ENCODE data around the gene PPARA.

DNA sequence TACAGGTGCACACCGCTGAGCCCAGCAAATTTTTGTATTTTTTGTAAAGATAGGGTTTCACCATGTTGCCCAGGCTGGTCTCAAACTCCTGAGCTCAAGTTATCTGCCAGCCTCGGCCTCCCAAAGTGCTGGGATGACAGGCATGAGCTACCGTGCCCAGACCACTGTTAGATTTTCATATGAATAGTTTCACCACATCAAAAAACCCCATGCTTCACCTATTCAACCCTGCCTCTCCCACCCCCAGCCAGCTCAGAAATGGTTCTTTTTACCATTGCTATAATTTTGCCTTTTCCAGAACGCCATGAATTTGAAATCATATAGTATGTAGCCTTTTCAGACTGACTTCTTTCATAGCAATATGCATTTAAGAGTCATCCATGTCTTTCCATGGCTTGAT lies 61.9 kb downstream of the PPARA start:
- TF ChIP-seq YY1 (IDR thresholded peaks at IDR 0.05; ENCODE audit: low read depth): no peak
- no peak for TF ChIP-seq SMC3 (IDR thresholded peaks at IDR 0.05; ENCODE audit: low read depth, low read length)
- TF ChIP-seq EZH2phosphoT487 (IDR thresholded peaks at IDR 0.05; ENCODE audit: borderline replicate concordance, low read depth): no peak
- TF ChIP-seq NRF1 (IDR thresholded peaks at IDR 0.05; ENCODE audit: low read depth, low read length): no peak
- TF ChIP-seq RXRA (IDR thresholded peaks at IDR 0.05; ENCODE audit: borderline replicate concordance, low read depth): no peak
- TF ChIP-seq, protein P1, sequence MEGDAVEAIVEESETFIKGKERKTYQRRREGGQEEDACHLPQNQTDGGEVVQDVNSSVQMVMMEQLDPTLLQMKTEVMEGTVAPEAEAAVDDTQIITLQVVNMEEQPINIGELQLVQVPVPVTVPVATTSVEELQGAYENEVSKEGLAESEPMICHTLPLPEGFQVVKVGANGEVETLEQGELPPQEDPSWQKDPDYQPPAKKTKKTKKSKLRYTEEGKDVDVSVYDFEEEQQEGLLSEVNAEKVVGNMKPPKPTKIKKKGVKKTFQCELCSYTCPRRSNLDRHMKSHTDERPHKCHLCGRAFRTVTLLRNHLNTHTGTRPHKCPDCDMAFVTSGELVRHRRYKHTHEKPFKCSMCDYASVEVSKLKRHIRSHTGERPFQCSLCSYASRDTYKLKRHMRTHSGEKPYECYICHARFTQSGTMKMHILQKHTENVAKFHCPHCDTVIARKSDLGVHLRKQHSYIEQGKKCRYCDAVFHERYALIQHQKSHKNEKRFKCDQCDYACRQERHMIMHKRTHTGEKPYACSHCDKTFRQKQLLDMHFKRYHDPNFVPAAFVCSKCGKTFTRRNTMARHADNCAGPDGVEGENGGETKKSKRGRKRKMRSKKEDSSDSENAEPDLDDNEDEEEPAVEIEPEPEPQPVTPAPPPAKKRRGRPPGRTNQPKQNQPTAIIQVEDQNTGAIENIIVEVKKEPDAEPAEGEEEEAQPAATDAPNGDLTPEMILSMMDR (IDR thresholded peaks at IDR 0.05): no peak
- TF ChIP-seq POLR2AphosphoS5 (IDR thresholded peaks at IDR 0.05; ENCODE audit: low read depth, low read length): no peak
- TF ChIP-seq RAD21 (IDR thresholded peaks at IDR 0.05; ENCODE audit: low read length): no peak
- no peak for TF ChIP-seq EP300 (IDR thresholded peaks at IDR 0.05; ENCODE audit: borderline replicate concordance in 1 of 2, low read depth in 1 of 2, low read length in 1 of 2)
- TF ChIP-seq SIN3A (IDR thresholded peaks at IDR 0.05; ENCODE audit: borderline replicate concordance, low read depth, low read length): no peak
- TF ChIP-seq MXI1 (IDR thresholded peaks at IDR 0.05; ENCODE audit: low read depth, low read length): no peak
- TF ChIP-seq IRF3 (IDR thresholded peaks at IDR 0.05; ENCODE audit: low read depth, low read length): no peak
- TF ChIP-seq, protein P2, sequence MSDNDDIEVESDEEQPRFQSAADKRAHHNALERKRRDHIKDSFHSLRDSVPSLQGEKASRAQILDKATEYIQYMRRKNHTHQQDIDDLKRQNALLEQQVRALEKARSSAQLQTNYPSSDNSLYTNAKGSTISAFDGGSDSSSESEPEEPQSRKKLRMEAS (IDR thresholded peaks at IDR 0.05; ENCODE audit: low read depth): no peak
